Measurements from ENCODE around the gene CCDC136.

The CCDC136 gene

GRCh38 chr7:128777156-128778123 is 14.3 kb upstream of the CCDC136 start:
- DNase-seq, result no peak

GRCh38 chr7:128778946-128779345 is 12.8 kb upstream of the CCDC136 start:
- DNase-seq, result no peak

- no peak for DNase-seq
These were observed 10.6 kb upstream of the CCDC136 start for GRCh38 chr7:128781126-128781525.

- no peak for DNase-seq
These were observed 9.9 kb upstream of the CCDC136 start for GRCh38 chr7:128781851-128782250.

GRCh38 chr7:128783143-128783861 is 8.5 kb upstream of the CCDC136 start:
- DNase-seq, result no peak

- DNase-seq, result no peak
These were observed 6.0 kb upstream of the CCDC136 start for GRCh38 chr7:128785738-128786137.

- DNase-seq, result no peak
These were observed 3.0 kb upstream of the CCDC136 start for GRCh38 chr7:128788446-128789412.

- no peak for DNase-seq
These were observed 1.3 kb upstream of the CCDC136 start for GRCh38 chr7:128790315-128791041.

GRCh38 chr7:128791972-128792327 is 182 bp downstream of the CCDC136 start:
- peak; percentile 56 for DNase-seq

GRCh38 chr7:128792471-128793180 is 858 bp downstream of the CCDC136 start:
- DNase-seq, result peak; percentile 54

- peak; percentile 26 for DNase-seq
These were observed 1.4 kb downstream of the CCDC136 start for GRCh38 chr7:128793181-128793547.

- no peak for DNase-seq
These were observed 2.3 kb downstream of the CCDC136 start for GRCh38 chr7:128794020-128794419.

- no peak for DNase-seq
These were observed 2.7 kb downstream of the CCDC136 start for GRCh38 chr7:128794436-128794835.

GRCh38 chr7:128795129-128795528 is 3.4 kb downstream of the CCDC136 start:
- no peak for DNase-seq

- DNase-seq, result no peak
These were observed 4.6 kb downstream of the CCDC136 start for GRCh38 chr7:128796327-128796726.

- no peak for DNase-seq
These were observed 7.7 kb downstream of the CCDC136 start for GRCh38 chr7:128799451-128799850.

GRCh38 chr7:128800567-128800966 is 8.8 kb downstream of the CCDC136 start:
- DNase-seq, result no peak

- DNase-seq, result no peak
These were observed 9.2 kb downstream of the CCDC136 start for GRCh38 chr7:128801003-128801402.

- DNase-seq, result no peak
These were observed 10.1 kb downstream of the CCDC136 start for GRCh38 chr7:128801667-128802418.

- no peak for DNase-seq
These were observed 12.7 kb downstream of the CCDC136 start for GRCh38 chr7:128804484-128804883.

GRCh38 chr7:128805225-128805624 is 13.5 kb downstream of the CCDC136 start:
- DNase-seq, result no peak
